ENCODE measurements around the gene GNAT3. TPM values are rescaled to one million over a fixed set of nuclear protein-coding genes. Genes with fewer than 3 reads are reported as not detected.

GNAT3 gene
- not detected for total RNA-seq

- POLR2A ChIA-PET, result no interaction called here
- Mint-ChIP-seq H3K4me3 (no peak within 1 kb of the TSS), H3K27me3 (peaks cover 5% of the 10 kb centered on the region), H3K36me3 (ENCODE audit: low read depth) (no peaks in the 10 kb centered on the region), H3K9me3 (no peaks in the 10 kb centered on the region), H3K27ac (no peak within 1 kb of the TSS), H3K4me1 (no peaks in the 10 kb centered on the region)
- DNase-seq, result no peak
- CTCF ChIA-PET, result no interaction called here
Measured at GRCh38 chr7:80511964-80512363, at the start of gene GNAT3. Gene GNAT3, minus strand, starts transcription at chr7:80512064. Its CDS starts 138 bp downstream, at chr7:80511926.

- no peak for DNase-seq
- CTCF ChIA-PET, result no interaction called here
- H3K4me1 Mint-ChIP-seq, result no peaks in the 10 kb centered on the region
- no peaks in the 10 kb centered on the region for H3K36me3 Mint-ChIP-seq (ENCODE audit: low read depth)
- no peaks in the 10 kb centered on the region for H3K27me3 Mint-ChIP-seq
- H3K27ac Mint-ChIP-seq, result no peak overlapping the region
- no peaks in the 10 kb centered on the region for H3K9me3 Mint-ChIP-seq
- POLR2A ChIA-PET, result no interaction called here
- H3K4me3 Mint-ChIP-seq, result no peak overlapping the region
Measured at GRCh38 chr7:80558116-80558515, 46.3 kb upstream of the GNAT3 start.

GRCh38 chr7:80552031-80552694 is 40.3 kb upstream of the GNAT3 start:
- no peak overlapping the region for H3K27ac Mint-ChIP-seq
- POLR2A ChIA-PET, result no interaction called here
- no peak for DNase-seq
- CTCF ChIA-PET, result no interaction called here
- no peaks in the 10 kb centered on the region for H3K4me1 Mint-ChIP-seq
- H3K36me3 Mint-ChIP-seq (ENCODE audit: low read depth), result no peaks in the 10 kb centered on the region
- H3K4me3 Mint-ChIP-seq, result no peak overlapping the region
- H3K27me3 Mint-ChIP-seq, result no peaks in the 10 kb centered on the region
- no peaks in the 10 kb centered on the region for H3K9me3 Mint-ChIP-seq

GRCh38 chr7:80550005-80550404 is 38.1 kb upstream of the GNAT3 start:
- H3K4me1 Mint-ChIP-seq, result no peaks in the 10 kb centered on the region
- H3K9me3 Mint-ChIP-seq, result no peaks in the 10 kb centered on the region
- ChIA-PET POLR2A (no interaction called here), CTCF (no interaction called here)
- no peaks in the 10 kb centered on the region for H3K36me3 Mint-ChIP-seq (ENCODE audit: low read depth)
- H3K4me3 Mint-ChIP-seq, result no peak overlapping the region
- DNase-seq, result no peak
- H3K27me3 Mint-ChIP-seq, result no peaks in the 10 kb centered on the region
- H3K27ac Mint-ChIP-seq, result no peak overlapping the region

GRCh38 chr7:80548840-80549530 is 37.1 kb upstream of the GNAT3 start:
- Mint-ChIP-seq H3K27ac (no peak overlapping the region), H3K36me3 (ENCODE audit: low read depth) (no peaks in the 10 kb centered on the region), H3K4me1 (no peaks in the 10 kb centered on the region), H3K27me3 (no peaks in the 10 kb centered on the region), H3K9me3 (no peaks in the 10 kb centered on the region), H3K4me3 (no peak overlapping the region)
- ChIA-PET POLR2A (no interaction called here), CTCF (no interaction called here)
- DNase-seq, result no peak

- Mint-ChIP-seq H3K4me1 (no peaks in the 10 kb centered on the region), H3K36me3 (ENCODE audit: low read depth) (no peaks in the 10 kb centered on the region), H3K4me3 (no peak overlapping the region), H3K27me3 (no peaks in the 10 kb centered on the region), H3K27ac (no peak overlapping the region), H3K9me3 (no peaks in the 10 kb centered on the region)
- no peak for DNase-seq
- POLR2A ChIA-PET, result no interaction called here
- CTCF ChIA-PET, result no interaction called here
Measured at GRCh38 chr7:80542398-80542797, 30.5 kb upstream of the GNAT3 start.

GRCh38 chr7:80540836-80541235 is 29.0 kb upstream of the GNAT3 start:
- ChIA-PET CTCF (no interaction called here), POLR2A (no interaction called here)
- Mint-ChIP-seq H3K9me3 (no peaks in the 10 kb centered on the region), H3K27ac (no peak overlapping the region), H3K4me1 (no peaks in the 10 kb centered on the region), H3K36me3 (ENCODE audit: low read depth) (no peaks in the 10 kb centered on the region), H3K4me3 (no peak overlapping the region), H3K27me3 (no peaks in the 10 kb centered on the region)
- no peak for DNase-seq

GRCh38 chr7:80537091-80537490 is 25.2 kb upstream of the GNAT3 start:
- H3K9me3 Mint-ChIP-seq, result peaks cover 2% of the 10 kb centered on the region
- CTCF ChIA-PET, result no interaction called here

GRCh38 chr7:80536426-80536825 is 24.6 kb upstream of the GNAT3 start:
- Mint-ChIP-seq H3K27ac (no peak overlapping the region), H3K36me3 (ENCODE audit: low read depth) (no peaks in the 10 kb centered on the region), H3K4me3 (no peak overlapping the region), H3K27me3 (no peaks in the 10 kb centered on the region), H3K4me1 (no peaks in the 10 kb centered on the region), H3K9me3 (peaks cover 2% of the 10 kb centered on the region)
- ChIA-PET POLR2A (no interaction called here), CTCF (no interaction called here)
- no peak for DNase-seq

More at GRCh38 chr7:80537091-80537490, 25.2 kb upstream of the GNAT3 start:
- Mint-ChIP-seq H3K27ac (no peak overlapping the region), H3K4me1 (no peaks in the 10 kb centered on the region), H3K36me3 (ENCODE audit: low read depth) (no peaks in the 10 kb centered on the region), H3K27me3 (no peaks in the 10 kb centered on the region), H3K4me3 (no peak overlapping the region)
- no peak for DNase-seq
- POLR2A ChIA-PET, result no interaction called here

GRCh38 chr7:80533287-80533686 is 21.4 kb upstream of the GNAT3 start:
- H3K27me3 Mint-ChIP-seq, result no peaks in the 10 kb centered on the region
- H3K9me3 Mint-ChIP-seq, result peaks cover 2% of the 10 kb centered on the region
- ChIA-PET POLR2A (no interaction called here), CTCF (no interaction called here)
- no peaks in the 10 kb centered on the region for H3K4me1 Mint-ChIP-seq
- H3K27ac Mint-ChIP-seq, result no peak overlapping the region
- no peak overlapping the region for H3K4me3 Mint-ChIP-seq
- no peak for DNase-seq
- H3K36me3 Mint-ChIP-seq (ENCODE audit: low read depth), result no peaks in the 10 kb centered on the region

GRCh38 chr7:80532153-80532552 is 20.3 kb upstream of the GNAT3 start:
- Mint-ChIP-seq H3K4me3 (no peak overlapping the region), H3K9me3 (peaks cover 2% of the 10 kb centered on the region), H3K36me3 (ENCODE audit: low read depth) (no peaks in the 10 kb centered on the region), H3K27me3 (no peaks in the 10 kb centered on the region), H3K27ac (no peak overlapping the region), H3K4me1 (no peaks in the 10 kb centered on the region)
- CTCF ChIA-PET, result no interaction called here
- POLR2A ChIA-PET, result no interaction called here
- no peak for DNase-seq

GRCh38 chr7:80530136-80530535 is 18.3 kb upstream of the GNAT3 start:
- Mint-ChIP-seq H3K4me3 (no peak overlapping the region), H3K36me3 (ENCODE audit: low read depth) (no peaks in the 10 kb centered on the region), H3K4me1 (no peaks in the 10 kb centered on the region), H3K27me3 (no peaks in the 10 kb centered on the region), H3K27ac (no peak overlapping the region), H3K9me3 (peaks cover 2% of the 10 kb centered on the region)
- no peak for DNase-seq
- POLR2A ChIA-PET, result no interaction called here
- CTCF ChIA-PET, result no interaction called here

GRCh38 chr7:80529362-80529761 is 17.5 kb upstream of the GNAT3 start:
- ChIA-PET CTCF (no interaction called here), POLR2A (no interaction called here)
- H3K4me1 Mint-ChIP-seq, result no peaks in the 10 kb centered on the region
- H3K27me3 Mint-ChIP-seq, result no peaks in the 10 kb centered on the region
- no peak for DNase-seq
- H3K27ac Mint-ChIP-seq, result no peak overlapping the region
- no peaks in the 10 kb centered on the region for H3K36me3 Mint-ChIP-seq (ENCODE audit: low read depth)
- peaks cover 2% of the 10 kb centered on the region for H3K9me3 Mint-ChIP-seq
- no peak overlapping the region for H3K4me3 Mint-ChIP-seq

- Mint-ChIP-seq H3K27ac (no peak overlapping the region), H3K9me3 (peaks cover 1% of the 10 kb centered on the region), H3K4me1 (no peaks in the 10 kb centered on the region), H3K36me3 (ENCODE audit: low read depth) (no peaks in the 10 kb centered on the region), H3K4me3 (no peak overlapping the region), H3K27me3 (no peaks in the 10 kb centered on the region)
- ChIA-PET CTCF (no interaction called here), POLR2A (no interaction called here)
- no peak for DNase-seq
Measured at GRCh38 chr7:80528689-80529088, 16.8 kb upstream of the GNAT3 start.
